Astrocyte of the spinal cord (primary cell): ENCODE data around the gene SAMD10.
"Not testable (repeated sequence)": the region's sequence is repeated elsewhere in the genome, so short reads cannot be mapped to it uniquely, and the experiment has no call there.

ENCODE experiments used
- DNase-seq: peaks from one replicate; pipeline ENCODE4 v3.0.0; 2011; ENCODE audit warnings: low read depth, low spot score
- H3K4me3 ChIP-seq: 2 replicates; pipeline ENCODE4 v1.5.1; 2011; ENCODE audit warnings: low read depth, mild to moderate bottlenecking, low read length, moderate library complexity
- CTCF ChIP-seq: IDR thresholded peaks from 2 replicates; pipeline ENCODE4 v1.5.1; 2012; ENCODE audit warnings: low read depth, mild to moderate bottlenecking, low read length, inconsistent platforms
- in situ Hi-C: cut with HindIII; loops from 2 replicates; pipeline ENCODE4 v1.10.0; 2017; ENCODE audit warnings: low sequenced_read_pairs

SAMD10 gene

GRCh38 chr20:64023361-64024140 is 44.1 kb upstream of the SAMD10 start:
- H3K4me3 ChIP-seq, result no peak overlapping the region
- TF ChIP-seq CTCF, result no peak
- in situ Hi-C loops, result no loop called here
- no peak for DNase-seq

DNA sequence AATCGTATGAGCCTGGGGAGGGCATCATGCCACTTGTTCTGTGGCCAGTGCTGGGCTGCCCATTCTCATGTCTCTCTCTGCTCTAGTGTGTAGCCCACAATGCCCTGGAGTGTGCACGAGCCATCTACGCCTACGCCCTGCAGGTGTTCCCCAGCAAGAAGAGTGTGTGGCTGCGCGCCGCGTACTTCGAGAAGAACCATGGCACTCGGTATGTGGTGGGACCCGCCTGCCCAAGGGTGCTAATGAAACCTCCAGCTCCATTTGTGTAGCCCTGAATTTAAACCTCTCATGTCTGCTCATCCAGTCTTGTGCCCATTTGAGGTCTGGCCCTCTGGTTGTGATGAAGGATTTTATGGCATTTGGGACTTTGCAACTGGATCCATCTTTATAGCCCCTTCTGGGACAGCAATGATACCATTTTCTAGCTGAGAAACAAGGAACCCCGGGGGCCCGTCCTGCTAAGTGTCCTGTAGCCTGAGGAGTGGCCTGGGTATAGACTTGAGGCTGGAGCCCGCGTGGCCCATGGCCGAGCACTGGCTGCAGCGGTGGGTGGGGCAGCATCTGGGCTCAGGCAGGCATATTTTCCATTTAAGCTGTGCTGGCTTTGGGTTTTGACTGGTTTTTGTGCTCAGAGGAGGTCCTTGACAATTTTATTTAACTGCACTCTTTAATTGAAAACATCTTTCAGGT is 43.4 kb upstream of the SAMD10 start:
- H3K4me3 ChIP-seq, result no peak overlapping the region
- in situ Hi-C loops, result no loop called here
- no peak for DNase-seq
- no peak for TF ChIP-seq CTCF

GRCh38 chr20:64021124-64021975 is 41.9 kb upstream of the SAMD10 start:
- in situ Hi-C loops, result no loop called here
- TF ChIP-seq CTCF, result no peak
- no peak for DNase-seq
- H3K4me3 ChIP-seq, result no peak overlapping the region

GRCh38 chr20:64015635-64016034 is 36.2 kb upstream of the SAMD10 start:
- no peak for TF ChIP-seq CTCF
- in situ Hi-C loops, result no loop called here
- DNase-seq, result no peak
- no peak overlapping the region for H3K4me3 ChIP-seq

DNA sequence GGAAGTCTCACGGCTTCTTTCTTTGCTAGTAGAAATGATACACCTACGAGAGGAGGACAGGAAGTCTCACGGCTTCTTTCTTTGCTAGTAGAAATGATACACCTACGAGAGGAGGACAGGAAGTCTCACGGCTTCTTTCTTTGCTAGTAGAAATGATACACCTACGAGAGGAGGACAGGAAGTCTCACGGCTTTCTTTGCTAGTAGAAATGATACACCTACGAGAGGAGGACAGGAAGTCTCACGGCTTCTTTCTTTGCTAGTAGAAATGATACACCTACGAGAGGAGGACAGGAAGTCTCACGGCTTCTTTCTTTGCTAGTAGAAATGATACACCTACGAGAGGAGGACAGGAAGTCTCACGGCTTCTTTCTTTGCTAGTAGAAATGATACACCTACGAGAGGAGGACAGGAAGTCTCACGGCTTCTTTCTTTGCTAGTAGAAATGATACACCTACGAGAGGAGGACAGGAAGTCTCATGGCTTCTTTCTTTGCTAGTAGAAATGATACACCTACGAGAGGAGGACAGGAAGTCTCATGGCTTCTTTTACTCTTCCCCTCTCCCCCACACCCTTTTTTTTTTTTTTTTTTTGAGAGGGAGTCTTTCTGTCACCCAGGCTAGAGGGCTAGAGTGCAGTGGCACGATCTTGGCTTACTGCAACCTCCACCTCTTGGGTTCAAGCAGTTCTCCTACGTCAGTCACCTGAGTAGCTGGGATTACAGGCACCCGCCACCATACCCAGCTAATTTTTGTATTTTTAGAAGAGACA is 33.1 kb upstream of the SAMD10 start:
- in situ Hi-C loops, DNase-seq, H3K4me3 ChIP-seq: not testable (repeated sequence)

- DNase-seq, result no peak
- no peak overlapping the region for H3K4me3 ChIP-seq
- no peak for TF ChIP-seq CTCF
- in situ Hi-C loops, result no loop called here
Measured at GRCh38 chr20:64011366-64011779, 31.9 kb upstream of the SAMD10 start.
